Gastrocnemius medialis (tissue), 4 donors: ENCODE data around the gene SPTBN1. TPM values are rescaled to one million over a fixed set of nuclear protein-coding genes. Genes with fewer than 3 reads are reported as not detected.

ENCODE experiments used
- ATAC-seq, 2 donors: fragments of 150-250 bp; one replicate each; pipeline ENCODE4 v1.9.1; 2016
- DNase-seq, 2 donors: peaks; one replicate each; pipeline ENCODE4 v3.0.0-alpha.2; 2019
- H3K27ac ChIP-seq, 4 donors: fragments of 200-600 bp; sonication (generic); 1 replicate in 1 of 4; 2 replicates in 3 of 4; pipeline ENCODE4 v1.5.1; 2016 to 2018; ENCODE audit warnings: mild to moderate bottlenecking in 2 of 4, moderate library complexity in 1 of 4
- H3K27me3 ChIP-seq, 3 donors: fragments of 200-600 bp; sonication (generic) in 2 of 3; 1 replicate in 1 of 3; 2 replicates in 2 of 3; pipeline versions ENCODE4 v1.5.1 to v1.6.0; 2016 to 2019; ENCODE audit warnings: mild to moderate bottlenecking in 1 of 3, moderate library complexity in 1 of 3
- H3K36me3 ChIP-seq, 2 donors: fragments of 200-600 bp; sonication (generic) in 1 of 2; one replicate each; pipeline ENCODE4 v1.5.1; 2017 to 2018
- H3K4me1 ChIP-seq, 2 donors: fragments of 200-600 bp; sonication (generic) in 1 of 2; one replicate each; pipeline ENCODE4 v1.5.1; 2016 to 2017; ENCODE audit warnings: mild to moderate bottlenecking in 2 of 2
- H3K4me3 ChIP-seq, 4 donors: fragments of 200-600 bp; sonication (generic) in 3 of 4; 1 replicate in 1 of 4; 2 replicates in 3 of 4; pipeline ENCODE4 v1.5.1; 2016 to 2019; ENCODE audit warnings: mild to moderate bottlenecking in 2 of 4
- H3K9me3 ChIP-seq, 3 donors: fragments of 200-600 bp; sonication (generic) in 2 of 3; 1 replicate in 1 of 3; 2 replicates in 2 of 3; pipeline ENCODE4 v1.5.1; 2016 to 2019
- POLR2A ChIP-seq, 2 donors: fragments of 450-650 bp; IDR thresholded peaks; one replicate each; pipeline ENCODE4 v1.6.1; 2017; ENCODE audit warnings: antibody characterized with exemption in 2 of 2, mild to moderate bottlenecking in 2 of 2, moderate library complexity in 2 of 2
- in situ Hi-C, 4 donors: fragments of 200-750 bp; cut with MboI; loops; one replicate each; pipeline versions ENCODE4 v1.15.0 to v1.8.0; 2017; ENCODE audit warnings: low sequenced_read_pairs in 4 of 4
- intact Hi-C: fragments of 100-400 bp; cut with DNase I; formaldehyde crosslinking; loops from one replicate; pipeline ENCODE4 v1.15.1; 2023; ENCODE audit warnings: low total_unique reads
- total RNA-seq, 4 donors: library from RNA; depleted of rRNA; stranded (reverse); fragments of >200 nt; gene quantifications; one replicate each; pipeline versions ENCODE4 v1.1.0 to v1.2.3, GENCODE V29; 2016
- TF ChIP-seq, protein P1 (sequence below), 5 experiments: fragments of 450-650 bp in 3 of 5; fragments of 200-600 bp in 2 of 5; sonication (generic) in 2 of 5; IDR thresholded peaks in 4 of 5; conservative IDR thresholded peaks in 1 of 5; 1 replicate in 4 of 5; 2 replicates in 1 of 5; pipeline ENCODE4 v1.5.1; 2016 to 2019; ENCODE audit warnings: antibody characterized with exemption in 5 of 5, mild to moderate bottlenecking in 3 of 5, moderate library complexity in 3 of 5

SPTBN1 gene
- total RNA-seq, 4 donors from 2014 or later = 107 to 191 (median 119) TPM

DNA sequence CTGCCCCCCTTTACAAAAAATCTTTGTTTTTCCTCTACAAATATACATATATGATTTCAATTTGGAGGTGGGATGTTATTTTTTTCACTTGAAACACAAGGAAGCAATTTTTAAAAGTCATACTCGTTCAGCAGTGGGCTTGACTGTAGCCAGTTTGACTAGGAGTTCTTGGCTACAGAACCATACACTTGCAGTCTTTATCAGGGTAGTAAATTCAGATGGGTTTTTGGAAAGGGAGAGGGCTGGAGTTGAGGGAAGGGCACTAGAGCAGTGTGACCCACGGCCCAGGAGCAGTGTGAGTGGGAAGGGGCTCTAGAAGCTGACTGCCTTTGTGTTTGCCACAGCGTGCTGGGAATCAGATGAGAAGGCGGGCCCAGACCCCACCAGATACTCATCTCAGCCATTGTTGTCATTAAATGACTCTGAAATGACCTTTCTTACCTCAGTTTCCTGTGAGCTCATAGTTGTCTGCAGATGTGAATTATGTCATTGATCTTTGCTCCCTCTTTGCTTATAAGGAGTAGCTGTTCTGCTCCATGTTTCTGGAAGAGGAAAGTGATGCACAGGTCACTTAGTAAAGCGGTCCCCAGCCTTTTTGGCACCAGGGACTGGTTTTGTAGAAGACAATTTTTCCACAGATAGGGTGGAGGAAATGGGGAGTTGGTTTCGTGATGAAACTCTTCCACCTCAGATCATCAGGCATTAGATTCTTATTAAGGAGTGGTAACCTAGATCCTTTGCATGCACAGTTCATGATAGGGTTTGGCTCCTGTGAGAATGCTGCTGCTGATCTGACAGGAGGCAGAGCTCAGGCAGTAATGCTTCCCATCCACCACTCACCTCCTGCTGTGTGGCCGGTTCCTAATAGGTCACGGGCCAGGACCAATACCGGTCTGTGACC, 116.8 kb downstream of the SPTBN1 start:
- H3K27ac ChIP-seq = peak overlapping the region; percentile 41 to 64 (median 62)
- TF ChIP-seq POLR2A (IDR thresholded peaks at IDR 0.05) = peak in 1 of 2 donors; percentile 4
- TF ChIP-seq, protein P1, sequence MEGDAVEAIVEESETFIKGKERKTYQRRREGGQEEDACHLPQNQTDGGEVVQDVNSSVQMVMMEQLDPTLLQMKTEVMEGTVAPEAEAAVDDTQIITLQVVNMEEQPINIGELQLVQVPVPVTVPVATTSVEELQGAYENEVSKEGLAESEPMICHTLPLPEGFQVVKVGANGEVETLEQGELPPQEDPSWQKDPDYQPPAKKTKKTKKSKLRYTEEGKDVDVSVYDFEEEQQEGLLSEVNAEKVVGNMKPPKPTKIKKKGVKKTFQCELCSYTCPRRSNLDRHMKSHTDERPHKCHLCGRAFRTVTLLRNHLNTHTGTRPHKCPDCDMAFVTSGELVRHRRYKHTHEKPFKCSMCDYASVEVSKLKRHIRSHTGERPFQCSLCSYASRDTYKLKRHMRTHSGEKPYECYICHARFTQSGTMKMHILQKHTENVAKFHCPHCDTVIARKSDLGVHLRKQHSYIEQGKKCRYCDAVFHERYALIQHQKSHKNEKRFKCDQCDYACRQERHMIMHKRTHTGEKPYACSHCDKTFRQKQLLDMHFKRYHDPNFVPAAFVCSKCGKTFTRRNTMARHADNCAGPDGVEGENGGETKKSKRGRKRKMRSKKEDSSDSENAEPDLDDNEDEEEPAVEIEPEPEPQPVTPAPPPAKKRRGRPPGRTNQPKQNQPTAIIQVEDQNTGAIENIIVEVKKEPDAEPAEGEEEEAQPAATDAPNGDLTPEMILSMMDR (IDR thresholded peaks at IDR 0.05 in 4 of 5, conservative IDR thresholded peaks at IDR 0.05 in 1 of 5) = no peak
- DNase-seq (no peak), ATAC-seq (peak in 1 of 2 donors; percentile 15)
- no peaks in the 10 kb centered on the region for H3K36me3 ChIP-seq
- intact Hi-C loops = no loop called here
- H3K9me3 ChIP-seq = no peaks in the 10 kb centered on the region
- in situ Hi-C loops = no loop called here
- H3K4me3 ChIP-seq = no peak overlapping the region
- H3K27me3 ChIP-seq = no peaks in the 10 kb centered on the region
- H3K4me1 ChIP-seq = peaks cover 63 to 88% of the 10 kb centered on the region in 2 donors

DNA sequence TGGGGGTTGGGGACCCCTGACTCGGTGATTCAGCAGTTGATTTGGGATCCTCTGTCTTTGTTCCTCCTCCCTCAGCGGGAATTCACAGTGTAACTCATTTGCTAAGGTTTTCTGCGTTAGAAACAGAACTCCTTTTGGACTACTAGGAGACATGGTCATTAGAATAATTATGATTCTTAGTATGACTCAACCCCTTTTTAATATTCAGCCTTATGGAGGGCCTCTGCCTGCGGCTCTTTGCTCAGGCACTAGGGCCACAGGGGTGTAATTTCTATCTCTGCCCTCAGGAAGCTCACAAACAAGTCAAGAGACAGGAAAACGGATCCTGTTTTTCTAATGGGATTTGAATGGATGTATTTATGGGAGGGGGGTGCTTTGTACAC, 117.4 kb downstream of the SPTBN1 start:
- no peak for TF ChIP-seq POLR2A (IDR thresholded peaks at IDR 0.05)
- TF ChIP-seq, protein P1 (IDR thresholded peaks at IDR 0.05 in 4 of 5, conservative IDR thresholded peaks at IDR 0.05 in 1 of 5) = no peak
- H3K4me3 ChIP-seq = no peak overlapping the region
- H3K36me3 ChIP-seq = no peaks in the 10 kb centered on the region
- H3K9me3 ChIP-seq = no peaks in the 10 kb centered on the region
- peak overlapping the region; percentile 41 to 64 (median 62) for H3K27ac ChIP-seq
- H3K4me1 ChIP-seq = peaks cover 68 to 93% of the 10 kb centered on the region in 2 donors
- H3K27me3 ChIP-seq = no peaks in the 10 kb centered on the region
- DNase-seq (no peak), ATAC-seq (no peak)
- in situ Hi-C loops (no loop called here), intact Hi-C loops (no loop called here)

DNA sequence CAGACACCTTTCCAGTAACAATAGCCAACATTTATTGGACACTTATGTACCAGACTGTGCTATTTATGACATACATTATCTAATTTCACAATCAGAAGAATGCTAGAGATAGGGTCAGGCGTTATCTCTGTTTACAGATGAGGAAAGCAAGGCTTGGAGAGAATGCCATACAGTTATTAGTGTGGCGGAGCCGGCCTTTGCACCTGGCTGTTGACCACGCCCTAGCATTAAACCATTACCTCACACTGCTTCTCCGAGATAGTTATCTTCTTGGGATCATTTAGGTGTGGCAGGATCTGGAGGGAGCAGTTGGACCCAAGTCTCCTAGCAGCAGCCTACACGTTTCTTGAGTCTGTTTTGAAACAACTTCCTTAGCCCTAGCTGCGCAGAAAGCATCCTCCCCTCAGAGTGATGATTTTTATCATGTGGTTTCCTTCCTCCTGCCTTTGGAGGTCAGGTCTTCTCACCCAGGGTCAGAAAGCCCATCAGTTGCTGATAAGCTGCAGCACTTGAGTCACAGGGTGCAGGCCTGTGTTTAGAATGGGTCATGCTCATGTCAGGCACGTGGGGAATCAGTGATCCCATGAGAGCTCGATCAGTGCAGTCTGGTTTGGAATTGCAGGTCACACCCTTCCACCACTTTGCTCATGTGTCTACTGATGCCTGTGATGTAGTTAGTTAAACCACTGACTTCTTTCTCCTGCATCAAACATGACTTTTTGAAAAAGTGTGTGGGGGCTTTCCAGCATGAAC, 118.2 kb downstream of the SPTBN1 start:
- Histone ChIP-seq H3K4me1 (peaks cover 70 to 92% of the 10 kb centered on the region in 2 donors), H3K27me3 (no peaks in the 10 kb centered on the region), H3K27ac (peak overlapping the region; percentile 41 to 64 (median 62)), H3K9me3 (no peaks in the 10 kb centered on the region), H3K36me3 (no peaks in the 10 kb centered on the region), H3K4me3 (no peak overlapping the region)
- DNase-seq (peak in 1 of 2 donors; percentile 21), ATAC-seq (peak; percentile 11 to 40)
- in situ Hi-C loops (no loop called here), intact Hi-C loops (no loop called here)
- TF ChIP-seq, protein P1 (IDR thresholded peaks at IDR 0.05 in 4 of 5, conservative IDR thresholded peaks at IDR 0.05 in 1 of 5) = no peak
- no peak for TF ChIP-seq POLR2A (IDR thresholded peaks at IDR 0.05)

DNA sequence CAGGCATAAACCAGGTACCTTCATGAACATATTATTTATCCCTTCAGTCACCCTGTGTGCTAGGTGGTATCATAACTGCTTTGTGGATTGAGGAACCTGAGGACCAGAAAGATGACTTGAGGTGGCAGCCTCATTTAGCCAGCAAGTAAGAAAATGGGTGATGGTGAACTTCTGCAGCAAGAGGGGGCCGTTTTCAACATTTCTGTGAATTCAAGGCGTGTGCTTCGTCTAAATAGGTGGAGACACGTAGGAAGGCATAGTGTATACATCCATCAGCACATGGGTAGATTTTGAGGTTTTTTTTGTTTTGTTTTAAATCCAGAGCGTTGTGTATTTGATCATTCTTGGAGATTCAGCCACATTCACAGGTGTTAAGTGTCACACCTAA, 118.7 kb downstream of the SPTBN1 start:
- Histone ChIP-seq H3K27ac (peak overlapping the region in 3 of 4 donors; percentile 41 to 64 (median 64)), H3K9me3 (no peaks in the 10 kb centered on the region), H3K27me3 (no peaks in the 10 kb centered on the region), H3K4me3 (no peak overlapping the region), H3K4me1 (peaks cover 69 to 88% of the 10 kb centered on the region in 2 donors), H3K36me3 (no peaks in the 10 kb centered on the region)
- intact Hi-C loops = no loop called here
- DNase-seq = no peak
- TF ChIP-seq POLR2A (IDR thresholded peaks at IDR 0.05) = no peak
- TF ChIP-seq, protein P1 (IDR thresholded peaks at IDR 0.05 in 4 of 5, conservative IDR thresholded peaks at IDR 0.05 in 1 of 5) = no peak
- ATAC-seq = no peak
- in situ Hi-C loops = no loop called here
